HS-5 (cell line): Measurements from ENCODE around the gene CDK6.

ENCODE experiments used
- DNase-seq: peaks from one replicate; pipeline ENCODE4 v3.0.0-alpha.2; 2012; ENCODE audit warnings: low read depth

The CDK6 gene

GRCh38 chr7:92680442-92680841 is 155.9 kb downstream of the CDK6 start:
- DNase-seq, result no peak

DNA sequence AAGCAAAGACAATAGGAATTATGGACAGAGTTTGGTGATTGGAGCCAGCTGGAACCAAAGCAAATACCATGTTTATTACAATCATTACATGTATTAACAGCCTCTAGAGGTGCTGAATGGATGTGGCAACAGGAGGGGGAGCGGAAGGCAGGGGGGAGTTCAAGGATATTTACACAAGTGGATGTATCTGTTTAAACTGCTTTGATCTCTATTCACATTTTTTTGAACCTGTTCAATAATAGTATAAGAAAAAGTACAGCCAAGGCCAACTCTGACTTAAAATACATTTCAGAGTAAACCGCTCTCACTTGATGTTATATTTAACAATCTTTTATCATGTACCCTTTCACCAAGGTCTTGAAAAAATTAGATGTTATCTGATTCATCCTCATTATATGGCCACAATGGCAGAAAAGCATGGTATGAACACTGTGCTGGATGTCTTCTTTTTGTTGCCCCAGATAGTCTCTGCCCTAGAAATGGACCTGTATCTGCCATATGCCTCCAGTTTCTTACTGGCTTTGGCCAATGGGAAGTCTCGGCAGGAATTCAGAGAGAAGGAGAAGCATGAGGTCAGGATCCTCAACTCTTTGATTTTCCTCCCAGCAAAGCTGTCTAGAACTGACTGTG is 158.0 kb downstream of the CDK6 start:
- no peak for DNase-seq

DNA sequence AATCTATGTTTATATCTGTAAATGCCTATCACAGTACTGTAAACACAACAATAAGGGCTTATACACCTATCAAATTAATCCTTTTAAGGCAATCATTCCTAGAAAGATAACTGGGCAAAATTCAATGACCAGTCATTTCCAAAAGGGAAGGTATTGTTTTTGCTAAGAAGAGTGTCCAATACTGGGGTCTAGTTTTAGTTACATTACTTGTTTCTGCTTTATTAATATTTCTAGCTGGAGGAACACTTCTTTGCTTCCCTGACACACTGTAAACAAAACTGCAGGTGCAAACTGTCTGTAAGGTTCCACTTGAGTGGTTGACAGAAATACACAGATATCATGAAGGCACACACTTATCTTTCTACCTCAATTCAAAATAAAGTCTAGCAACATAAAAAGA is 162.0 kb downstream of the CDK6 start:
- DNase-seq, result no peak

GRCh38 chr7:92671505-92672169 is 164.7 kb downstream of the CDK6 start:
- DNase-seq, result no peak

DNA sequence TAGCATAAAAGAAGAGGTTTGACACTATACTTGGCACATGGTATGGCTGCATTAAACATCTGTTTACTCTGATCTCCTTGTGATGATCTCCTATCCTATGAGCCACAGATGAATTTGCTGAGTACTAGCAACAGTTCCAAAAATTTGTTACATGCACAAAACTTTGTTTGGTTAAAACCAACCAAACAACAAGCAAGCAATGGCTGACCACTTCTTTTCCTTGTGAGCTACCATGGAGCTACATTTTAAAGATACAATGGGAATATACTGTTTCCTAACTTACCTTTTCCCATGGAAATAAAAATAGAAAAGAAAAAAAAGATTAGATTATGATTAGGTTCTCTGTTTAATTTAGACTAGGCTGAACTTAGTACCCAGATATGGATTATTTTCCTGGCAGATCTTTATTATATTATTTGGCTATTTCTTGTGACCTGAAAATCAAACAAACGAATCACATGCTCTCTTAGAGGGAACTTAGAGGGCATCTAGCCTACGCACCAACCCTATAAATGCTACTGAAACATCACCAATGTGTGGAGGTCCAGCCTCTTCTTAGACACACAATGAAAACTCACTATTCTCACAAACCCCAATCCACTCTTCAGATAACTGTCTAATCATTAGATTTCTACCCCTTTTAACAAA is 166.0 kb downstream of the CDK6 start:
- DNase-seq, result no peak

DNA sequence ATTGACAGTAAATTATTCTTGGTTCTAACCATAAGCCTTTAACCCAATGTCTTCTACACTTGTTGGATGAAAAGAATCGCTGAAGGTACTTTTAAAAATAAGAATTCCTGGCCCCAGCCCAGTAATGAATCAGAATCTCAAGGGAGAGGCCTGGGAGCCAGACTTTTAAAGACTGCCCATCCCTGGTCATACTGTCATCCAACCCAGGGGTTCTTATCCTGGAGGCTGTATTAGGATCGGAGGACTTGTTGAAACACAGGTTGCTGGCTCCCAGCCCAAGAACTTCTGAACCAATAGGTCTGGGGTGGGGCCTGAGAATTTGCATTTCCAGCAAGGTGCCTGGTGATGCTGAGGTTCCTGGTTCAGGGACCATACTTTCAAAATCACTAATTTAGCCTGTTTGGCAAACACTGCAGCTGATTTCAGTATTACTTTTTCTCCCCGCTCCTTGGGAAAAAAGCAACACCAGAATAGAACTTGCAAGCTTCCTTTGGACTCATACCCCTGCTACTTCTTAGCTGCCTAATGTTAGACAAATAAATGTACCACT is 166.7 kb downstream of the CDK6 start:
- no peak for DNase-seq

- no peak for DNase-seq
Observed at GRCh38 chr7:92668564-92668963, 167.8 kb downstream of the CDK6 start.

DNA sequence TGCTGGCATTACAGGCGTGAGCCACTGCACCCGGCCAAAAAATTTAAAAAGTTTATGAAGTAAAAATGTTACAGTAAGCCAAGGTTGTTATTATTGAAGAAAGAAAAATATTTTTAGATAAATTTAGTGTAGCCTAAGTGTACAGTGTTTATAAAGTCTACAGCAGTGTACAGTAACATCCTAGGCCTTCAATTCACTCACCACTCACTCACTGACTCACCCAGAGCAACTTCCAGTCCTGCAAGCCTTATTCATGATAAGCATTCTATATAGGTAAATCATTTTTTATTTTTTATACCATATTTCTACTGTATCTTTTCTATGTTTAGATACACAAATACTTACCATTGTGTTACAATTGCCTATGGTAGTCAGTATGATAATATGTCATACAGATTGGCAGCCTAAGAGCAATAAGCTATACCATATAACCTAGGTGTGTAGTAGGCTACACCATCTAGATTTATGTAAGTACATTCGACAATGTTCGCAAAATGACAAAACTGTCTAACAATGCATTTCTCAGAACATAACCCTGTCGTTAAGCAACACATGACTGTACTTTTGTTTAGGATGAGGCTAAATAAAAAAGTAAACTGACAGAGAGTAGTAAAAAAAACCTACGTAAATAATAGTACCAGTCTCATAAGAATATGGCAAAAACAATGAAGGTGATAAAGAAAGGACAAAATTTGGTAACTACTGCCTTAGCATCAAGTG is 168.4 kb downstream of the CDK6 start:
- no peak for DNase-seq

DNA sequence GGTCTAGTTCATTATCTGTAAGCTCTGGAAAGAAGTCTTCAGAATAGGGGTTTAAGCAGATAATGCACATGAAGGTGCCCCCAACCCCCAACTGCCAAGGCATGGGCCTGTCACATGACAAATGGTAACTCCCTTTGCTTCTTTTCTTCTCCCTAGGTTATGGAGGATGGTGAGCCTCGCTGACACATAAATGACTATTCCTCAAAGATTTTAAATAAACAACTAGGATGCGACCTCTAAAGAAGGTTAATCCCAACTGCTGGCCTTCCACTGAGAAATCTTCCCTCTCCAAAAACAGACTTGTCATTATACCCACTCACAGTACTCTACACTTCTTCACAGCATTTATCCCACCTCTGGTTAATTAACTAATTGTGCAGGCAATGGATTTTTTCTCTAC is 170.4 kb downstream of the CDK6 start:
- DNase-seq, result no peak

GRCh38 chr7:92661651-92662050 is 174.7 kb downstream of the CDK6 start:
- DNase-seq, result no peak

DNA sequence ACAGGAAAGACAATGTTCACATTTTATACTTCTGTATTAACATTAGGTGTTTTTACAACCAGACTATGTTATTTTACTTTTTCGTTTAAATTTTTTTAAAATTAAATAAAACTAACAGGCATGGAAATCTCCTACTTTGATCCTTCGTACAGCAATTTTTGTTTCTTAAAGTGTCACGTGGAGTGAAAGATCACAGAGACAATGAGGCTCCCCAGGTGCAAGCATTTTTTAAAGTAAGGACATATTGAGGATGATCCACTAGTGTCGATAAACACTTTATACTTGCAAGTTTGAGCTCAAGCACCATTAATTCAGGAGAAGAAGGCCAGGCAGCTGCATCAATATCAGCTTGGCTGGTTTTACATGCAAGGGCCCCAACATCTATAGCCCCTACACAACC is 177.7 kb downstream of the CDK6 start:
- no peak for DNase-seq

DNA sequence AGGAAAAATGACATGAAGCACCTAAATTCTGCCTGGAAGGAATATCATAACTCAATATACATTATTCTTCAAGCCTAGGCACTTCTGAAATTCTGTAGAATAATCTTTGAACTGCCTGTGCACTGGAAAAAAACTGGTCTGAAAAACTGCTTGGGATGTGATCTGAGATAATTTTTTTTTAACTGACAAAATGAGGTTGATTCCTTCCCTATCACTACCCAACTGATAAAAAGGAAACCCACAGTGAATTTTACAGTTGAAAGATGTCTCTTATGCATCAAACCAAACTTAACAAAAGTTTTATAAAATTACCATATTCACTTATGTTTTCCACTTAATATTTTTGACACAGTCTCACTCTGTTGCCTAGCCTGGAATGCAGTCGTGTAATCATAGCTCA is 179.0 kb downstream of the CDK6 start:
- DNase-seq, result no peak

DNA sequence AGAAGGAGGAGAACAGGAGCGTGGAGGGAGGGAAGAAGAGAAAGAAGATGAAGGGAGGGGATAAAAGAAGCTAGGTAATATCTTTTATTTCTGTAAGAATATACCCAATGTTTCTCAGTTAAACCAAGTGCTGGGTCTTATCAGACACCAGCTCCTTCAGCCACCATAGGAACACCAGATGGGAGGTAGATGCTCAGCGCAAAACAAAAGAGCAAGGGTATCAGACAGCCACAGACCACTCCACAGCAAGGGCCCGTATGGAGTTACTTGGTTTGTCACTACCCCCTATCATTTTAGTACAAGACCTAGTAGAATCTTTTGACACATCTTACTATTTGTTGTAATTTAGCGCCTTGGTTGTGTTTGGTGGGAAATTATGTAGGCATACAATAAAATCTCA is 180.3 kb downstream of the CDK6 start:
- DNase-seq, result no peak

GRCh38 chr7:92655346-92655884 is 181.0 kb downstream of the CDK6 start:
- no peak for DNase-seq

- DNase-seq, result no peak
Observed at GRCh38 chr7:92653136-92653535, 183.2 kb downstream of the CDK6 start.

GRCh38 chr7:92652536-92652935 is 183.8 kb downstream of the CDK6 start:
- no peak for DNase-seq

DNA sequence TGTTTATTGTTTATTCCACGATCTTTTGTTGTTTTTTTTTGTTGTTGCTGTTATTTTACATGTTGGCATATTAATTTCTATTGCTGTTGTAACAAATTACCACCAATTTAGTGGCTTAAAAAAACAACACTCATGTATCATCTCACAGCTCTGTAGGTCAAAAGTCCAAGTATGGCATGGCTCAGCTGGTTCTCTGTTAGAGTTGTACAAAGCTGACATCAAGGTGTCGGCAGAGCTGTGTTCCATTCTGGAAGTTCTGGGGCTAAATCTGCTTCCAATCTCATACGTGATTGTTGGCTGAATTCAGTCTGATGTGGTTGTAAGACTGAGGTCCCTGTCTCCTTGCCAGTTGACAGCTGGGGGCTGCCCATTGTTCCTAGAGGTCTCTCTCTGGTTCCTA is 186.0 kb downstream of the CDK6 start:
- DNase-seq, result no peak

DNA sequence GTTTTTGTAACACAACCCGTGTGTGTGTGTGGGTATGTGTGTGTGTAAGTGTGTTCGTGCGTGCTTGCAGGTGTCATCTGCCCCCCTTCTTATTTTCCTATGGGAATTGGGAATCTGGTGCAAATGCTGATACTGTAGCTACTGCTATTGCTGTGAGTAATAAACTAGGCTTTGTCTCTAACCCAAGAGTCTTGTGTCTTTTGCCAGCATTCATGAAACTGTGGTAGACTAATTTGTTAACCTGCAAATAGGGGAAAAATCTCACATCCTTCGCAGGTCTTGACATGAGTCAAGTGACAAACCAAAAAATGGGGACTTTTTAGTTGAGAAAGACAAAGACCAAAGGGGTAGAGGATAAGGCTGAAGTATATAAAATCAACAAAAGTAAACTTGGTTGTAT is 188.3 kb downstream of the CDK6 start:
- no peak for DNase-seq

DNA sequence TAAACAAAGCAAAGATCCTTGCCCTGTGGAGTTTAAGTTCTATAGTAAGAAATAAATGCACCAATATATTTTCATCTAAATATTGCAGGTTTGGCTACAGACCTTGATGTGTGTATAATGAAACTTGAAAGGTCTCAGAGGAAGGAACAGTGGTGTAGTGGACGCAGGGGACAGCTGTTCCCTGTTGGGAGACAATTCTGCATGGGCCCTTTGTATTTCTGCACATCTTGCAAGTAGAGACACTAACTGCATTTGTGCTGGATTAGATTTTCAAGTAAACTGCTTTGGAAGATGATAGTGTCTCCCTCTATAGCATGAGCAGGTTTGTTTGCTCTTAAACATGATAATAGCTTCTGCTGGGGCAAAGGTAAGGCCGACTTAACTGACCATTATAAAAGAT is 188.7 kb downstream of the CDK6 start:
- no peak for DNase-seq

DNA sequence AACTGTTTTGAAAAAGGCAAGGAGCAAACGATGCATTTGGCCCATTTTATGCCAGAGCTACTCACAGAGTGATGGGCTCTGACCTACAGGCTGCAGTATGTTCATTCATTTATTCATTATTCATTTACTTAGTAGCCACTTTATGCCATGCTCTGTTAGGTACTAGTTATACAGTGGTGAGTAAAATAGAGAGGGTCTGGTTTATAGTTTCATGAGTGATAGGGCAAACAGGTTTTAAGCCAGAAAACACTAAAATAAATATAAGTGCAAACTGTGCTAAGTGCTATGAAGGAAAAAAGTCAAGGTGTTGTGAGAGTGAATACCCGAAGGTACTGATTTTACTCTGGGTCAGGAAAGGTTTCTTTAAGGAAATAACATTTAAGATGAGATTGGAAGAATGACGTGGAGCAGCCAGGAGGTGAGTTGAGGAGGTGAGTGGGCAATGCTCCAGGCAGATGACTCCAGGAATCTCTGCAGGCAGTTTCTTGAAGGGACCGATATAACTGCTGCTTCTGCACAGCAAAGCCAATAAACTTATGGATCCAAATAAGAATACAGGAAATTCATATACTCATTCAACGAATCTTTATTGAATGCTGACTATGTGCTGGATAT is 189.3 kb downstream of the CDK6 start:
- no peak for DNase-seq

DNA sequence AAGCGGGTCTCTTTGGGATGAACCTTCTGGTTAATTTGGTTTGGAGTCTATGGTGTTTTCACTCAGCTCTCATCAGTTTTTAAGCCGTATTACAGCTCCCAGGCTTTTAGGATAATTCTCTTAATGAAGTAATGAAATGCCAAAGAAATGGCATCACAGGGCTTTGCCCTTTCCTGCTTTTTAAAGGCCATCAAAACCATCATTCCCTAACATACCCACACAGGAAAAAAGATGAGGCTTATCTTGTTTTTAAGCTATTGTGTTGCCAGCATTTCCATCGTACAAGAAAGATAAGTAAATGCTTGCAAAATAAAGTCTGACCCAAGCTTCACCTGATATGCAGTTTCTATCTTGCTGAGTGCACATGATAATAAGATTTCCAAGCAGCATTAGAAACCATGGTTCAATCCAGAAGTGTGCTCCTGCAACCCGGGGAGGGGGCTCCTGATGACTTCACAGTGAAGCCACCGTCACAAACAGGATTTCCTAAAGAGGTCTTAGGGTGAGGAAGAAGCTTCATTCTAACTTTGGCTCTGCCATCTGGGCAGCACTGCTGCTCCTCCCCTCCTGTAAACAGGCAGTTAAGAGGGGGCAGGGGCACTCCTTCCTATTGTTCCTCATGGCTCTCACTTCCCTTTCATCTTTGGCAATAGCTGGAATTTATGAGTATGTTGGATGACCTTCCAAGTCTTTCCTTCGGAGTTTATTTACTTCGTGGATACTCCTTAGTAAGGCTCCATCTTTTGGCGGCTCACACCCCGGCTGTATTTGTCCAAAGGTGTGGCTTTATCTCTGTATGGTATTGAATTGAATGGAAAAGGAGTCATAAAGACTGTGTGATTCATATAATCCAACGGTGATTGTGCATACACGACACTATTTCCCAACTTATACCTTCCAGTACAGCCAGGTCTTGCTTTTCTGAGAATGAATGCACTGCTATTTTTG is 191.0 kb downstream of the CDK6 start:
- no peak for DNase-seq
